Vagina (tissue), 2 donors: ENCODE results near the gene PHF10. TPM values are rescaled to one million over a fixed set of nuclear protein-coding genes. Genes with fewer than 3 reads are reported as not detected.

Experiments
- DNase-seq, 2 donors: peaks; one replicate each; pipeline ENCODE4 v3.0.0-alpha.2; 2017; ENCODE audit errors: extremely low spot score in 2 of 2
- H3K27ac ChIP-seq: fragments of 200-600 bp; sonication (generic); one replicate; pipeline ENCODE4 v1.5.1; 2019
- H3K27me3 ChIP-seq: fragments of 200-600 bp; sonication (generic); one replicate; pipeline ENCODE4 v1.5.1; 2019
- H3K36me3 ChIP-seq, 2 donors: fragments of 200-600 bp; sonication (generic); one replicate each; pipeline ENCODE4 v1.5.1; 2017 to 2019
- H3K4me1 ChIP-seq: fragments of 200-600 bp; sonication (generic); one replicate; pipeline ENCODE4 v1.5.1; 2019
- H3K4me3 ChIP-seq, 2 donors: fragments of 200-600 bp; sonication (generic); 1 replicate in 1 of 2; 2 replicates in 1 of 2; pipeline ENCODE4 v1.5.1; 2016 to 2019
- H3K9me3 ChIP-seq: fragments of 200-600 bp; sonication (generic); one replicate; pipeline ENCODE4 v1.5.1; 2019
- POLR2A ChIP-seq, 2 donors: fragments of 450-650 bp; IDR thresholded peaks; one replicate each; pipeline ENCODE4 v1.6.1; 2017; ENCODE audit warnings: antibody characterized with exemption in 2 of 2, mild to moderate bottlenecking in 2 of 2, moderate library complexity in 2 of 2
- POLR2AphosphoS5 ChIP-seq, 2 donors: sonication (generic); formaldehyde crosslinking; IDR thresholded peaks; one replicate each; pipeline ENCODE4 v1.9.0; 2017; ENCODE audit warnings: antibody characterized with exemption in 2 of 2, mild to moderate bottlenecking in 2 of 2, low read depth in 1 of 2; ENCODE audit not compliant: insufficient read depth in 1 of 2
- intact Hi-C: fragments of 100-400 bp; cut with DNase I; formaldehyde crosslinking; loops from one replicate; pipeline ENCODE4 v1.15.1; 2023
- total RNA-seq: library from RNA; depleted of rRNA; stranded (reverse); fragments of >200 nt; gene quantifications from one replicate; pipeline ENCODE4 v1.2.3, GENCODE V29; 2016
- TF ChIP-seq, protein P1 (sequence below), 3 experiments: fragments of 450-650 bp in 2 of 3; fragments of 200-600 bp in 1 of 3; sonication (generic) in 1 of 3; IDR thresholded peaks; one replicate each; pipeline ENCODE4 v1.5.1; 2017 to 2019; ENCODE audit warnings: antibody characterized with exemption in 3 of 3, mild to moderate bottlenecking in 2 of 3, moderate library complexity in 2 of 3

The PHF10 gene
- total RNA-seq, 1 donor from 2014 or later = 54.8 TPM

GRCh38 chr6:169710009-169710408, 14.3 kb downstream of the PHF10 start:
- Histone ChIP-seq H3K4me1 (peaks cover 9% of the 10 kb centered on the region), H3K36me3 (peaks cover 0 to 43% of the 10 kb centered on the region in 2 donors), H3K27ac (no peak overlapping the region), H3K9me3 (no peaks in the 10 kb centered on the region), H3K27me3 (no peaks in the 10 kb centered on the region), H3K4me3 (no peak overlapping the region)
- intact Hi-C loops = loop anchor here (2.0 kb wide), 1 partner anchor 51 kb away; no protein-coding TSS in a partner anchor
- no peak for DNase-seq
- TF ChIP-seq POLR2A (IDR thresholded peaks at IDR 0.05) (no peak), POLR2AphosphoS5 (IDR thresholded peaks at IDR 0.05; ENCODE audit: insufficient read depth in 1 of 2, low read depth in 1 of 2) (no peak)
- TF ChIP-seq, protein P1, sequence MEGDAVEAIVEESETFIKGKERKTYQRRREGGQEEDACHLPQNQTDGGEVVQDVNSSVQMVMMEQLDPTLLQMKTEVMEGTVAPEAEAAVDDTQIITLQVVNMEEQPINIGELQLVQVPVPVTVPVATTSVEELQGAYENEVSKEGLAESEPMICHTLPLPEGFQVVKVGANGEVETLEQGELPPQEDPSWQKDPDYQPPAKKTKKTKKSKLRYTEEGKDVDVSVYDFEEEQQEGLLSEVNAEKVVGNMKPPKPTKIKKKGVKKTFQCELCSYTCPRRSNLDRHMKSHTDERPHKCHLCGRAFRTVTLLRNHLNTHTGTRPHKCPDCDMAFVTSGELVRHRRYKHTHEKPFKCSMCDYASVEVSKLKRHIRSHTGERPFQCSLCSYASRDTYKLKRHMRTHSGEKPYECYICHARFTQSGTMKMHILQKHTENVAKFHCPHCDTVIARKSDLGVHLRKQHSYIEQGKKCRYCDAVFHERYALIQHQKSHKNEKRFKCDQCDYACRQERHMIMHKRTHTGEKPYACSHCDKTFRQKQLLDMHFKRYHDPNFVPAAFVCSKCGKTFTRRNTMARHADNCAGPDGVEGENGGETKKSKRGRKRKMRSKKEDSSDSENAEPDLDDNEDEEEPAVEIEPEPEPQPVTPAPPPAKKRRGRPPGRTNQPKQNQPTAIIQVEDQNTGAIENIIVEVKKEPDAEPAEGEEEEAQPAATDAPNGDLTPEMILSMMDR (IDR thresholded peaks at IDR 0.05) = no peak

DNA sequence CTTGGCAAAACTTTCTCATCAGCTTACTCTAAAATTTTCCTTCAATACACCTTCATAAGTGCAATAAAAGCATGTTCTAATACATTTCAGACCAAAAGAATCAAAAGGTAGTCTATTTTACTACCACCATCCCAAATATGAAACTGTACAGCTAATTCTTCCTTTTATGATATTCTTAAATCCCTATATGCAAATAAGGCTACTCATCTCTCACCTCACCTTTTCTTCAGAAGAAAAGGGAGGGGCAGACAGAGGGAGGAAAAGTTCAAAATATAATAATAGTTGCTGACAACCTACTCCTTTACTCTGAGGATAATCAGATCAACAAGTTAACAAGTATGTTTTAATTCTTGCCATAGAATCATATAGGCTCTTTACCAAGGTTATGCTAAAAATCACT, 15.0 kb downstream of the PHF10 start:
- H3K27ac ChIP-seq = no peak overlapping the region

GRCh38 chr6:169707772-169708171, 16.5 kb downstream of the PHF10 start:
- no peak overlapping the region for H3K4me3 ChIP-seq
- intact Hi-C loops = no loop called here
- H3K4me1 ChIP-seq = peaks cover 31% of the 10 kb centered on the region
- no peaks in the 10 kb centered on the region for H3K27me3 ChIP-seq
- peaks cover 0 to 36% of the 10 kb centered on the region in 2 donors for H3K36me3 ChIP-seq
- no peaks in the 10 kb centered on the region for H3K9me3 ChIP-seq
- DNase-seq = no peak
- H3K27ac ChIP-seq = no peak overlapping the region
- no peak for TF ChIP-seq POLR2AphosphoS5 (IDR thresholded peaks at IDR 0.05; ENCODE audit: insufficient read depth in 1 of 2, low read depth in 1 of 2)
- TF ChIP-seq, protein P1 (IDR thresholded peaks at IDR 0.05) = no peak
- TF ChIP-seq POLR2A (IDR thresholded peaks at IDR 0.05) = no peak

More for the DNA sequence above, 15.0 kb downstream of the PHF10 start:
- Histone ChIP-seq H3K4me1 (peaks cover 16% of the 10 kb centered on the region), H3K9me3 (no peaks in the 10 kb centered on the region), H3K4me3 (no peak overlapping the region), H3K27me3 (no peaks in the 10 kb centered on the region), H3K36me3 (peaks cover 0 to 41% of the 10 kb centered on the region in 2 donors)
- no peak for TF ChIP-seq POLR2A (IDR thresholded peaks at IDR 0.05)
- TF ChIP-seq, protein P1 (IDR thresholded peaks at IDR 0.05) = no peak
- TF ChIP-seq POLR2AphosphoS5 (IDR thresholded peaks at IDR 0.05; ENCODE audit: insufficient read depth in 1 of 2, low read depth in 1 of 2) = no peak
- no peak for DNase-seq
- intact Hi-C loops = no loop called here

GRCh38 chr6:169702840-169703246, 21.5 kb downstream of the PHF10 start:
- TF ChIP-seq POLR2A (IDR thresholded peaks at IDR 0.05) = no peak
- TF ChIP-seq POLR2AphosphoS5 (IDR thresholded peaks at IDR 0.05; ENCODE audit: insufficient read depth in 1 of 2, low read depth in 1 of 2) = no peak
- TF ChIP-seq, protein P1 (IDR thresholded peaks at IDR 0.05) = no peak
- H3K4me1 ChIP-seq = peaks cover 62% of the 10 kb centered on the region
- DNase-seq = no peak
- H3K27ac ChIP-seq = peak overlapping the region; percentile 93
- H3K4me3 ChIP-seq = peak overlapping the region; percentile 77 to 99
- intact Hi-C loops = no loop called here
- no peaks in the 10 kb centered on the region for H3K9me3 ChIP-seq
- peaks cover 0 to 10% of the 10 kb centered on the region in 2 donors for H3K36me3 ChIP-seq
- no peaks in the 10 kb centered on the region for H3K27me3 ChIP-seq

DNA sequence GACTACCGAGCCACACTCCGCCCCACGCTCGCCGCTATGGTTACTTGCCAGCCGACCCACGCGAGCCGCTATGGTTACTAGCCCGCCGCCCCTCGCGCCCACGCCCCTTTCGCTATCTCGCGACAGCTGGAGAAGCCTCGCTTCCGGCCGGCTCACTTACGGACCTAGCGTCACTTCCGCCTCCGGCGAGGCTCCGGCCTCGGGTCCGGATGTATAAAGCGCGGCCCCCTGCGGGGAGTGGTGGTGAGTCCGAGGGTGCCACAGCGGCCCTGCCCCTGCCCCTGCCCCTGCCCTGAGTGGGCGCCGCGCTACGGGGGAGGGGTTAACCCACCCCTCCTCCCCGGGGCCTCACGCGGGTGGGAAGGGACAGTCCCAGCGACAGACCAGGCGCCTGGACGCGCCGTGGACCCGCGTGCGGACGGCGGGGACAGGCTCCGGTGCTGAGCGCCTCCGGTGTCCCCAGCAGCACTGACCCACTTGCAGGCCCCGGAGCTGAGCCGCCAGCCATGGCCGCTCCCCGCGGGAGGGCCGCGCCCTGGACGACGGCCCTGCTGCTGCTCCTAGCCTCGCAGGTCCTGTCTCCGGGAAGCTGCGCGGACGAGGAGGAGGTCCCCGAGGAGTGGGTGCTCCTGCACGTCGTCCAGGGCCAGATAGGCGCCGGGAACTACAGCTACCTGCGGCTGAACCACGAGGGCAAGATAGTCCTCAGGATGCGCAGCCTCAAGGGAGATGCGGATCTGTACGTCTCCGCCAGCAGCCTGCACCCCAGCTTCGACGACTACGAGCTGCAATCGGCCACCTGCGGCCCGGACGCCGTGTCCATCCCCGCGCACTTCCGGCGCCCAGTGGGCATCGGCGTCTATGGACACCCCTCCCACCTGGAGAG, 22.1 kb downstream of the PHF10 start, which contains the start of the genes C6orf120 and WDR27:
C6orf120 (plus strand) TSS at position 173 of the 886 bp plus-strand sequence; CDS start at position 507, 334 bp downstream.
WDR27 (minus strand) TSS at position 76 of the 886 bp plus-strand sequence. CDS start 13,024 bp downstream, outside the sequence.
- Histone ChIP-seq H3K4me3 (peak within 1 kb of the TSS; percentile 77 to 99), H3K4me1 (peaks cover 62% of the 10 kb centered on the region), H3K27me3 (no peaks in the 10 kb centered on the region), H3K27ac (peak within 1 kb of the TSS; percentile 93), H3K9me3 (no peaks in the 10 kb centered on the region), H3K36me3 (peaks cover 0 to 10% of the 10 kb centered on the region in 2 donors)
- intact Hi-C loops = no loop called here
- TF ChIP-seq POLR2A (IDR thresholded peaks at IDR 0.05) (peak in 1 of 2 donors; percentile 87), POLR2AphosphoS5 (IDR thresholded peaks at IDR 0.05; ENCODE audit: insufficient read depth in 1 of 2, low read depth in 1 of 2) (peak; percentile 96 to 98)
- TF ChIP-seq, protein P1 (IDR thresholded peaks at IDR 0.05) = no peak
- DNase-seq = peak in 1 of 2 donors; percentile 95
